GM19193 (cell line): ENCODE data around the gene FOXK2.

Source experiments
- POLR2A ChIP-seq: IDR thresholded peaks from 4 replicates; pipeline ENCODE4 v1.6.1; 2011; ENCODE audit not compliant: insufficient read depth, insufficient read length; ENCODE audit errors: extremely low read depth

FOXK2 gene

GRCh38 chr17:82590881-82591539 lies 71.5 kb downstream of the FOXK2 start:
- no peak for TF ChIP-seq POLR2A

GRCh38 chr17:82592289-82592766 lies 72.8 kb downstream of the FOXK2 start:
- no peak for TF ChIP-seq POLR2A

- TF ChIP-seq POLR2A = no peak
Measured at GRCh38 chr17:82592767-82593589, 73.4 kb downstream of the FOXK2 start.

GRCh38 chr17:82593590-82594087 lies 74.1 kb downstream of the FOXK2 start:
- TF ChIP-seq POLR2A = no peak

GRCh38 chr17:82594571-82594970 lies 75.0 kb downstream of the FOXK2 start:
- TF ChIP-seq POLR2A = no peak

GRCh38 chr17:82595893-82596292 lies 76.4 kb downstream of the FOXK2 start:
- no peak for TF ChIP-seq POLR2A

GRCh38 chr17:82596296-82596695 lies 76.8 kb downstream of the FOXK2 start:
- no peak for TF ChIP-seq POLR2A

GRCh38 chr17:82596837-82597672 lies 77.5 kb downstream of the FOXK2 start:
- no peak for TF ChIP-seq POLR2A

- TF ChIP-seq POLR2A = no peak
Measured at GRCh38 chr17:82598256-82599119, 79.0 kb downstream of the FOXK2 start.

GRCh38 chr17:82599674-82600661 lies 80.4 kb downstream of the FOXK2 start:
- no peak for TF ChIP-seq POLR2A

- no peak for TF ChIP-seq POLR2A
Measured at GRCh38 chr17:82600731-82601446, 81.4 kb downstream of the FOXK2 start.

GRCh38 chr17:82601447-82602000 lies 82.0 kb downstream of the FOXK2 start:
- TF ChIP-seq POLR2A = no peak

GRCh38 chr17:82602487-82602886 lies 83.0 kb downstream of the FOXK2 start:
- TF ChIP-seq POLR2A = no peak
